Fibroblast of peridontal ligament (primary cell): ENCODE measurements around the gene ADARB2.

ENCODE experiments used
- DNase-seq: peaks from one replicate; pipeline ENCODE4 v3.0.0-alpha.2; 2010; ENCODE audit errors: extremely low read depth

ADARB2 gene

GRCh38 chr10:1736144-1736971 is 967 bp downstream of the ADARB2 start:
- no peak for DNase-seq

GRCh38 chr10:1735562-1735961 is 1.8 kb downstream of the ADARB2 start:
- DNase-seq, result no peak

DNA sequence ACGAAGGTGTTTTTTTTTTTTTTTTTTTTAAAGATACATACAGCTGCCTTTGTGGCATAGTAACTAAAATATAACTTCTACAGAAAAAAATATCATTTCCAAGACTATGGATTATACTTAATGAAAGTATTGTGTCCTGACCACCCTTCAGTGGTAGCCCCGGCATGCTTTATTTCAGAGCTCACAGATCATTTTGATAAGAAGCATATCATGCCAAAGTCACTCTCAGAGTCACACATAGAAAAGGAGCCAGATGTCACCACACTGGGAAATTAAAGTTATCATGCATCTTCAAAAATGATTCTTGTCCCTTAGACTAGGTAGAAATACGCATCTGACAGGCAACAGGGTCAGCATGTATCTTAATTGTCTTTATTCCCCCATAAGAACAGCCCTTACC is 3.0 kb downstream of the ADARB2 start:
- DNase-seq, result no peak

GRCh38 chr10:1733720-1734119 is 3.6 kb downstream of the ADARB2 start:
- DNase-seq, result no peak

GRCh38 chr10:1732564-1732996 is 4.7 kb downstream of the ADARB2 start:
- DNase-seq, result no peak

GRCh38 chr10:1731592-1731991 is 5.7 kb downstream of the ADARB2 start:
- no peak for DNase-seq

GRCh38 chr10:1729751-1730150 is 7.6 kb downstream of the ADARB2 start:
- no peak for DNase-seq

DNA sequence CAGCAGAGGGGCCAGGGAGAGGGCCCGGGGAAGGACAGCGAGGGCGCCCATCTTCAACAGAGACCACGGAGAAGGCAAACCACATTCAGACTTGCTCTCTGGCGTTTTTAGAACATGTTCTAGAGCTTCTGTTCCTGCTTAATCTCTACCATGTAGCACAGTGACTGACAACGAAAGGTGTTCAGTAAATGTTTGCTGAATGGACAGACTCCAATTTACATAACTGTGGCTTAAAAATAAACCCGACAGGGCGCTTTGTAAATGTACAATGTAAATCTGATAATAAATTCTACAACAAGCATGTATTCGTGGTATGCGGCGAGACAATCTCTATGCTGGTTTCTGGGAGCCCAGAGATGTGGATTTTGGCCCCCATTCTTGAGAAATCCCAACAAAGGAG is 10.5 kb downstream of the ADARB2 start:
- DNase-seq, result no peak

DNA sequence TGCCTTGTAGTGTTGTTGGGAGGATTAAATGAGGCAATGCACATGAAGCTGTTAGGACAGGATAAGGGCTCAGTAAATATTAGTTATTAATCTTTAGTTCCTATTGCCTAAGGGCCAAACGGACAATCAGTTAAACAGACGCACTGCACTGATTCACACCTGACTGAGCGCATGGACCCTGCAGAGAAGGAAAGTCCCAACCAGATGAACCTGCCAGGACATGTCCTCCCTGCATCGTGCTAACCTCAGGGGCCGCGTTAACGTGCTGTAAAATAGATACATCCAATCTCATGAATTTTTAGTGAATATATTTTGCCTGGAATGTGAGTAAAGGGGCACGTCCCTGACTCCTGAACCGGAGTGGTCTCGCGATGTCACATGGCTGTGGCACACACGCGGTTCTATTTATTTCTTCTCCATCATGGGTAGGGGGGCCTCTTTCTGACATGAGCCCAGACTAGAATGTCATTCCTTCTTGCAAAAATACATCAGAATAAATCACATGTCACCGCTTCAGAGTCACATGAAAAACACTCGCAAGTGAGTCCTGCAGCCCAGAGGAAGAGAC is 12.3 kb downstream of the ADARB2 start:
- DNase-seq, result no peak

DNA sequence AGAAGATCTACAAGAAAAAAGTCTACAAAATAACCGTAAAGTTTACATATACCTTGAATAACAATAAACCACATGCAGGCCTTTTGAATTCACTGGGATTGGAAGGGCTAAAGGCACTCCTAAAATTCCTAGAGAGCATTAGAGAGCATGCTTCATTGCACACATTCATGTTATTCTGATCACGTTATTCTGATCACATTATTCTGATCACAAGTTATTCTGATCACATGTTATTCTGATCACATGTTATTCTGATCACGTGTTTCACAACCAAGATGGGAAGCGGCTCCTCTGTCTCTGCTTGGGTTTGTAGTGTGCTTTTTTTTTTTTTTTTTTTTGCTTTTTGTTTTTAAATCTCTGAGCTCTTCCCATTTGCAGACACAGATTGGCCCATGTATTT is 20.5 kb downstream of the ADARB2 start:
- DNase-seq, result no peak

GRCh38 chr10:1715821-1716220 is 21.5 kb downstream of the ADARB2 start:
- DNase-seq, result no peak

- DNase-seq, result no peak
Observed at GRCh38 chr10:1712944-1713671, 24.2 kb downstream of the ADARB2 start.

DNA sequence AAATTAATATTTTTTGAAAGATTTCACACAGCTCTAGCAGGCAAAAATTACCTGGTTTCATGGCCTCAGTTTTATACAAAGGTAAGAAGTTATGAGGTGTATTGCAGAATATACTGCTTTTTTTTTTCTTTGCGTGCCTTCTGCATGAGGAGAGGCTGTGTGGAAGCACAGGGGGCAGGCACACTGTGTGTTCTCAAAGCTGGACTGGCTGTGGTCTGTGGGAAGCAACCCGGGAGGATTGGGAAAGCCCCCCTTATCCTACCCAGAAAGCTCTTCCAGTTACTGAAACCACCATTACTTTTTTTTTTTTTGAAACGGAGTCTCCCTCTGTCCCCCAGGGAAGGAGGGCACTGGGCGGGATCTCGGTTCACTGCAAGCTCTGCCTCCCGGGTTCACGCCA is 25.0 kb downstream of the ADARB2 start:
- DNase-seq, result no peak

DNA sequence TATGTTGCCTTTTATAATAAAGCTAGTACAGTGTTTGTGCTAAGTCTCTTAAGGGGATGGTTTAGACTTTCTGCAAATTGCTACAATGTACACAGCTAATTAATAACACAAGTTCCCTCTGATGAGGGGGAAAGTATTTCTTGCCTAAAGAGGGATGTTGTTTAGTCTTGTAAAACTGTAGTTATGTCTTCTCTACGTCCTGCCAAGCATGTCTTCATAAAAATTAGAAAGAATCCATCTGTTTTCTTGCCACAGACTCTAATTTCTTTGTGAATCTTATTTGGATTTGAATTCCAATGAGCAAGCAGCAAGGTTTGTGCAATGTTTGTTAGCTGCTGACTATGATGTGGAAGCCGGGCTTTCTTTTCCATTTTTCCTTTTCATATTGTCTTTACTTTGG is 28.2 kb downstream of the ADARB2 start:
- DNase-seq, result no peak

- DNase-seq, result no peak
Observed at GRCh38 chr10:1708746-1709145, 28.6 kb downstream of the ADARB2 start.

GRCh38 chr10:1706711-1707110 is 30.6 kb downstream of the ADARB2 start:
- DNase-seq, result no peak

- DNase-seq, result no peak
Observed at GRCh38 chr10:1706256-1706655, 31.1 kb downstream of the ADARB2 start.

DNA sequence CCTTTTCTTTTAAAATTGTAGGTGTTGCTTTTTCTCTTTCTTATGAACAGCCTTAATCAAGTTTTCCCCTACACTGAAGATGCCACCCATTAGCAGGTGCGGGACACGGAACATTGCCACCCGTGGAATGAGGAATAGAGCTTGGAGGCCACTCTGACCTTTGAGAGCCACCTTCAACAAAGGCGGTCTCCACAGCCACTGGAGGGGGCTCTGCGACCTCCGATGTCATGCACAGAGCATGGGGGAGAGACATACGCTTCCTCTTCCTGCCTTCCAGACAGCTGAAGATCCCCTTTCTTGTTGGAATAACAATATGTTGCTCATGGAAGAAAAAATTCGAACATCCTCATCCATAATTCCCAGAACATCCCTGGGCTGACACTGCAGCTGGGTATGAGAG is 39.1 kb downstream of the ADARB2 start:
- no peak for DNase-seq

DNA sequence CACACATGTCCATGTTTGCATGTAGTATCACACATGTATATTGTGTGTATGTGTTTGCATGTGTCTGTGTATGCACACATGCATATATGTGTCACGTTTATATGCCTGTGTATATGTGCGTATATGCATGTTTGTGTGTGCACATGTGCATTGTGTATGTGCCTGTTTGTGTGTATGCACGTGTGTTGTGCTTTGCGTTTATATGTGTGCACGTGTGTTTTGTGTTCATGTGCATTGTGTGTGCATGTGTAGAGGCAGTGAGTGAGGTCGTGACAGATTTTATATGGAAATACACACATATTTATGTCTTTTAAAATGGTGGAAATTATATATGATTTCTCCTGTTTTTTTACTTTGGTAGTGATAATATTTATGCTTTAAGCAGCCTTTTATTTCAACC is 41.2 kb downstream of the ADARB2 start:
- no peak for DNase-seq

- no peak for DNase-seq
Observed at GRCh38 chr10:1690086-1690485, 47.2 kb downstream of the ADARB2 start.

- no peak for DNase-seq
Observed at GRCh38 chr10:1688531-1688930, 48.8 kb downstream of the ADARB2 start.

- DNase-seq, result no peak
Observed at GRCh38 chr10:1687623-1688150, 49.6 kb downstream of the ADARB2 start.

GRCh38 chr10:1687190-1687589 is 50.1 kb downstream of the ADARB2 start:
- DNase-seq, result no peak
